Measurements from ENCODE around the gene SPATA24. TPM values are rescaled to one million over a fixed set of nuclear protein-coding genes. Genes with fewer than 3 reads are reported as not detected.
"Not testable (repeated sequence)": the region's sequence is repeated elsewhere in the genome, so short reads cannot be mapped to it uniquely, and the experiment has no call there.

SPATA24 gene
- total RNA-seq, 1 donor = 3.6 TPM

- no peak overlapping the region for H3K27ac ChIP-seq (ENCODE audit: low read depth, low read length)
- H3K4me1 ChIP-seq (ENCODE audit: insufficient read depth, low read length) = no peaks in the 10 kb centered on the region
- H3K79me2 ChIP-seq (ENCODE audit: insufficient read depth, low read length) = no peaks in the 10 kb centered on the region
Measured at GRCh38 chr5:139413153-139413552, 9.3 kb upstream of the SPATA24 start.

GRCh38 chr5:139410993-139411828 is 7.3 kb upstream of the SPATA24 start:
- no peaks in the 10 kb centered on the region for H3K9me3 ChIP-seq (ENCODE audit: low read depth, low read length)
- DNase-seq (ENCODE audit: insufficient read length, low spot score, missing footprints) = peak; percentile 48
- H3K27ac ChIP-seq (ENCODE audit: low read depth, low read length) = no peak overlapping the region
- TF ChIP-seq CTCF (IDR thresholded peaks at IDR 0.05; ENCODE audit: extremely low read depth, low read depth, low read length) = no peak
- no peak overlapping the region for H3K4me3 ChIP-seq (ENCODE audit: insufficient read depth, low read length)
- H3K4me2 ChIP-seq (ENCODE audit: insufficient read depth, low read length) = no peak overlapping the region
- no peaks in the 10 kb centered on the region for H3K4me1 ChIP-seq (ENCODE audit: insufficient read depth, low read length)
- H3K27me3 ChIP-seq (ENCODE audit: insufficient read depth, low read length) = no peaks in the 10 kb centered on the region
- H4K20me1 ChIP-seq (ENCODE audit: insufficient read depth, low read length) = no peaks in the 10 kb centered on the region
- peak overlapping the region; percentile 6 for H2AFZ ChIP-seq (ENCODE audit: low read length)
- H3K36me3 ChIP-seq (ENCODE audit: insufficient read depth, low read length) = peaks cover 3% of the 10 kb centered on the region
- no peaks in the 10 kb centered on the region for H3K79me2 ChIP-seq (ENCODE audit: insufficient read depth, low read length)

More at GRCh38 chr5:139413153-139413552, 9.3 kb upstream of the SPATA24 start:
- no peak for TF ChIP-seq CTCF (IDR thresholded peaks at IDR 0.05; ENCODE audit: extremely low read depth, low read depth, low read length)
- Histone ChIP-seq H2AFZ (ENCODE audit: low read length) (no peak overlapping the region), H3K27me3 (ENCODE audit: insufficient read depth, low read length) (no peaks in the 10 kb centered on the region), H3K36me3 (ENCODE audit: insufficient read depth, low read length) (peaks cover 7% of the 10 kb centered on the region), H4K20me1 (ENCODE audit: insufficient read depth, low read length) (no peaks in the 10 kb centered on the region), H3K4me2 (ENCODE audit: insufficient read depth, low read length) (no peak overlapping the region), H3K4me3 (ENCODE audit: insufficient read depth, low read length) (no peak overlapping the region), H3K9me3 (ENCODE audit: low read depth, low read length) (no peaks in the 10 kb centered on the region)
- no peak for DNase-seq (ENCODE audit: insufficient read length, low spot score, missing footprints)

- no peak overlapping the region for H2AFZ ChIP-seq (ENCODE audit: low read length)
- H3K9me3 ChIP-seq (ENCODE audit: low read depth, low read length) = no peaks in the 10 kb centered on the region
- H3K79me2 ChIP-seq (ENCODE audit: insufficient read depth, low read length) = no peaks in the 10 kb centered on the region
- peaks cover 3% of the 10 kb centered on the region for H3K36me3 ChIP-seq (ENCODE audit: insufficient read depth, low read length)
- no peak for DNase-seq (ENCODE audit: insufficient read length, low spot score, missing footprints)
- H3K4me2 ChIP-seq (ENCODE audit: insufficient read depth, low read length) = no peak overlapping the region
- no peak for TF ChIP-seq CTCF (IDR thresholded peaks at IDR 0.05; ENCODE audit: extremely low read depth, low read depth, low read length)
- no peaks in the 10 kb centered on the region for H4K20me1 ChIP-seq (ENCODE audit: insufficient read depth, low read length)
- no peak overlapping the region for H3K4me3 ChIP-seq (ENCODE audit: insufficient read depth, low read length)
- no peak overlapping the region for H3K27ac ChIP-seq (ENCODE audit: low read depth, low read length)
- H3K27me3 ChIP-seq (ENCODE audit: insufficient read depth, low read length) = no peaks in the 10 kb centered on the region
- no peaks in the 10 kb centered on the region for H3K4me1 ChIP-seq (ENCODE audit: insufficient read depth, low read length)
Measured at GRCh38 chr5:139410121-139410992, 6.5 kb upstream of the SPATA24 start.

GRCh38 chr5:139409116-139409515 is 5.2 kb upstream of the SPATA24 start:
- H3K79me2 ChIP-seq (ENCODE audit: insufficient read depth, low read length); H3K4me2 ChIP-seq (ENCODE audit: insufficient read depth, low read length); H3K27ac ChIP-seq (ENCODE audit: low read depth, low read length); H3K4me3 ChIP-seq (ENCODE audit: insufficient read depth, low read length); H3K9me3 ChIP-seq (ENCODE audit: low read depth, low read length); DNase-seq (ENCODE audit: insufficient read length, low spot score, missing footprints); H3K36me3 ChIP-seq (ENCODE audit: insufficient read depth, low read length); H3K4me1 ChIP-seq (ENCODE audit: insufficient read depth, low read length); H4K20me1 ChIP-seq (ENCODE audit: insufficient read depth, low read length); H2AFZ ChIP-seq (ENCODE audit: low read length); H3K27me3 ChIP-seq (ENCODE audit: insufficient read depth, low read length): not testable (repeated sequence)
